Prostate gland (tissue), 2 donors: ENCODE measurements around the gene SPATA3. TPM values are rescaled to one million over a fixed set of nuclear protein-coding genes. Genes with fewer than 3 reads are reported as not detected.

ENCODE experiments used
- DNase-seq: peaks from one replicate; pipeline ENCODE4 v3.0.0-alpha.2; 2019; ENCODE audit warnings: low spot score
- H3K27ac ChIP-seq, 2 donors: fragments of 200-600 bp; sonication (generic); 2 replicates each; pipeline ENCODE4 v1.5.1; 2017 to 2019
- H3K27me3 ChIP-seq: fragments of 200-600 bp; sonication (generic); replicated peaks from 2 replicates; pipeline ENCODE4 v1.5.1; 2019; ENCODE audit not compliant: insufficient read depth
- H3K36me3 ChIP-seq, 2 donors: fragments of 200-600 bp; sonication (generic); 1 replicate in 1 of 2; 2 replicates in 1 of 2; pipeline versions ENCODE4 v1.5.1 to v1.8.1; 2017 to 2019
- H3K4me1 ChIP-seq: fragments of 200-600 bp; sonication (generic); replicated peaks from 2 replicates; pipeline ENCODE4 v1.5.1; 2019
- H3K4me3 ChIP-seq, 2 donors: fragments of 200-600 bp; sonication (generic); 2 replicates each; pipeline ENCODE4 v1.5.1; 2017 to 2019
- H3K9me3 ChIP-seq: fragments of 200-600 bp; sonication (generic); 2 replicates; pipeline ENCODE4 v1.5.1; 2017
- POLR2A ChIP-seq: fragments of 450-650 bp; IDR thresholded peaks from one replicate; pipeline ENCODE4 v1.6.1; 2016; ENCODE audit warnings: antibody characterized with exemption, mild to moderate bottlenecking
- POLR2AphosphoS5 ChIP-seq: sonication (generic); formaldehyde crosslinking; IDR thresholded peaks from one replicate; pipeline ENCODE4 v1.6.1; 2017; ENCODE audit warnings: antibody characterized with exemption
- WGBS: methylation state at CpG from one replicate; pipeline ENCODE4 v1.1.5; 2018; 5-methylcytosine and 5-hydroxymethylcytosine counted together
- intact Hi-C: fragments of 100-400 bp; cut with DNase I; formaldehyde crosslinking; loops from one replicate; pipeline ENCODE4 v1.14.2; 2022
- total RNA-seq, 2 donors: library from RNA; depleted of rRNA; stranded (reverse); fragments of >200 nt; gene quantifications; one replicate each; pipeline ENCODE4 v1.1.0, GENCODE V29; 2016
- TF ChIP-seq, protein P1 (sequence below), 4 experiments: fragments of 200-600 bp in 2 of 4; fragments of 450-650 bp in 2 of 4; sonication (generic) in 2 of 4; IDR thresholded peaks; 1 replicate in 3 of 4; 2 replicates in 1 of 4; pipeline ENCODE4 v1.5.1; 2016 to 2019; ENCODE audit warnings: antibody characterized with exemption in 4 of 4, mild to moderate bottlenecking in 2 of 4, moderate library complexity in 2 of 4

SPATA3 gene
- total RNA-seq, 2 donors from 2014 or later = 1.8 TPM; not detected in 1

- 10% methylated on average over 34 of the region's 34 CpGs for WGBS
- DNase-seq = peak; percentile 60
- H3K4me3 ChIP-seq = peak overlapping the region; percentile 10 to 24
These were observed 8.5 kb upstream of the SPATA3 start for GRCh38 chr2:230987137-230988020.

GRCh38 chr2:230989731-230990130 lies 6.2 kb upstream of the SPATA3 start:
- Histone ChIP-seq H3K27ac (no peak overlapping the region), H3K27me3 (peaks cover 9% of the 10 kb centered on the region), H3K4me1 (no peaks in the 10 kb centered on the region), H3K4me3 (no peak overlapping the region), H3K9me3 (no peaks in the 10 kb centered on the region), H3K36me3 (no peaks in the 10 kb centered on the region)
- no peak for DNase-seq
- intact Hi-C loops = no loop called here
- WGBS = 92% methylated on average over 21 of the region's 21 CpGs
- TF ChIP-seq, protein P1, sequence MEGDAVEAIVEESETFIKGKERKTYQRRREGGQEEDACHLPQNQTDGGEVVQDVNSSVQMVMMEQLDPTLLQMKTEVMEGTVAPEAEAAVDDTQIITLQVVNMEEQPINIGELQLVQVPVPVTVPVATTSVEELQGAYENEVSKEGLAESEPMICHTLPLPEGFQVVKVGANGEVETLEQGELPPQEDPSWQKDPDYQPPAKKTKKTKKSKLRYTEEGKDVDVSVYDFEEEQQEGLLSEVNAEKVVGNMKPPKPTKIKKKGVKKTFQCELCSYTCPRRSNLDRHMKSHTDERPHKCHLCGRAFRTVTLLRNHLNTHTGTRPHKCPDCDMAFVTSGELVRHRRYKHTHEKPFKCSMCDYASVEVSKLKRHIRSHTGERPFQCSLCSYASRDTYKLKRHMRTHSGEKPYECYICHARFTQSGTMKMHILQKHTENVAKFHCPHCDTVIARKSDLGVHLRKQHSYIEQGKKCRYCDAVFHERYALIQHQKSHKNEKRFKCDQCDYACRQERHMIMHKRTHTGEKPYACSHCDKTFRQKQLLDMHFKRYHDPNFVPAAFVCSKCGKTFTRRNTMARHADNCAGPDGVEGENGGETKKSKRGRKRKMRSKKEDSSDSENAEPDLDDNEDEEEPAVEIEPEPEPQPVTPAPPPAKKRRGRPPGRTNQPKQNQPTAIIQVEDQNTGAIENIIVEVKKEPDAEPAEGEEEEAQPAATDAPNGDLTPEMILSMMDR (IDR thresholded peaks at IDR 0.05) = no peak
- no peak for TF ChIP-seq POLR2A
- no peak for TF ChIP-seq POLR2AphosphoS5

More at GRCh38 chr2:230987137-230988020, 8.5 kb upstream of the SPATA3 start:
- no peaks in the 10 kb centered on the region for H3K36me3 ChIP-seq
- H3K4me1 ChIP-seq = no peaks in the 10 kb centered on the region
- no peaks in the 10 kb centered on the region for H3K9me3 ChIP-seq
- H3K27me3 ChIP-seq = peaks cover 9% of the 10 kb centered on the region
- H3K27ac ChIP-seq = no peak overlapping the region
- TF ChIP-seq, protein P1 (IDR thresholded peaks at IDR 0.05) = peak; percentile 89 to 97 (median 92)
- TF ChIP-seq POLR2AphosphoS5 = peak; percentile 46
- no peak for TF ChIP-seq POLR2A
- intact Hi-C loops = loop anchor here (1.0 to 2.0 kb wide), 3 partner anchors 85 to 163 kb away; no protein-coding TSS in a partner anchor

DNA sequence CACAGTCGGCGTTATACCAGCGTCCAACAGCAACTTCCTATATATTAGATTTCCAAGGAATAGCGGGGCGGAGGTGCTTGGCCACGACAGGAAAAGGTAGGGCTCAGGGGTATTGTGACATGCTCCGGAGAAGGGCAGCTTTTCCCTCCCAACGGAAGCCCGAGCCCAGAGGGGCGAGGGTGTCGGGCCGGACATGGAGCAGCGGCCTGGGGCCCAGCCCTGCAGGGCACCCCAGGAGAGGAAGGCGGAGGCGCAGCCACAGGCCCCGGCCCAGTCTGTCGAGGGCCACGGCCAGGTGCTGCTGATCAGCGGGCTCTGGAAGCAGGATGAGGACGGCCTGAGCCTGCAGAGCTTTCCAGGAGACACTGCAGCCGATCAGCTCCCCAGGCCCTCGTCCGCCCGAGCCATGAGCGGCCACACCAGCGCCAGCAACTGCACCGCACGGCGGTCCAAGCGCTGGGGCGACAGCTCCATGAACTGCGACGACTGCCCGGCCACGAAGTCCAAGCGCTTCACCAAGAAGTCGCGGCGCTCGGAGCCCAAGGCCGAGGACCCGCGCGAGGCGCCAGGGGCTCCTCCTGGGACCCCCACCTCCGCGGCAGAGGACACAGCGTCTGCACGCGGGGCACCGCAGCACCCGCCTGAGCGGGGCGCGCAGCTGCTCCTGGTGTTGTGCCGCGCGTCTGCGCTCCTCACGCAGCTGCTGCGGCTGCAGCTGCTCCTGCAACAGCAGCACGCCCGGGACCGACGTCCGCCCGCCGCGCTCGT lies 5.6 kb upstream of the SPATA3 start:
- intact Hi-C loops = no loop called here
- no peak for DNase-seq
- H3K27me3 ChIP-seq = peaks cover 9% of the 10 kb centered on the region
- WGBS = 53% methylated on average over 60 of the region's 70 CpGs
- H3K36me3 ChIP-seq = no peaks in the 10 kb centered on the region
- H3K4me1 ChIP-seq = no peaks in the 10 kb centered on the region
- H3K27ac ChIP-seq = no peak overlapping the region
- no peaks in the 10 kb centered on the region for H3K9me3 ChIP-seq
- no peak for TF ChIP-seq POLR2A
- H3K4me3 ChIP-seq = no peak overlapping the region

DNA sequence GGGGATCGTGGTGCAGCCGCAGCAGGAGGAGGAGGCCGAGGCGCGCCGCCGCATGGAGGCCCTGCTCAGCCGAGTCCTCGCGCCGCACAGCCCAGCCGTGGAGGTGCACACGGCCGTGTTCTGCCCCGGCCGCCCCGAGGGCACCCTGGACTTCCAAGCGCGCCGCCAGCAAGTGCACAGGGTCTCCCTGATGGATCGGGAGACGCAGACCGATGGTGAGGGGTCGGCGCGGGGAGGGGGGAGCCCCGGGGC lies 5.1 kb upstream of the SPATA3 start:
- TF ChIP-seq, protein P1 (IDR thresholded peaks at IDR 0.05) = no peak
- TF ChIP-seq POLR2A (no peak), POLR2AphosphoS5 (no peak)
- Histone ChIP-seq H3K4me1 (no peaks in the 10 kb centered on the region), H3K36me3 (no peaks in the 10 kb centered on the region), H3K27ac (no peak overlapping the region), H3K9me3 (no peaks in the 10 kb centered on the region), H3K4me3 (no peak overlapping the region), H3K27me3 (peaks cover 9% of the 10 kb centered on the region)
- 62% methylated on average over 27 of the region's 27 CpGs for WGBS
- intact Hi-C loops = no loop called here
- no peak for DNase-seq

GRCh38 chr2:230991598-230991997 lies 4.3 kb upstream of the SPATA3 start:
- Histone ChIP-seq H3K9me3 (no peaks in the 10 kb centered on the region), H3K27me3 (peaks cover 9% of the 10 kb centered on the region), H3K4me1 (no peaks in the 10 kb centered on the region), H3K4me3 (no peak overlapping the region), H3K36me3 (no peaks in the 10 kb centered on the region), H3K27ac (no peak overlapping the region)
- 89% methylated on average over 7 of the region's 7 CpGs for WGBS
- intact Hi-C loops = no loop called here
- TF ChIP-seq, protein P1 (IDR thresholded peaks at IDR 0.05) = no peak
- no peak for DNase-seq
